Fibroblast of mammary gland (primary cell): ENCODE results near the gene DTNA.
"Not testable (repeated sequence)": the region's sequence is repeated elsewhere in the genome, so short reads cannot be mapped to it uniquely, and the experiment has no call there.

Experiments
- DNase-seq: peaks from one replicate; pipeline ENCODE4 v3.0.0-alpha.2; 2010; ENCODE audit warnings: low read depth
- H3K4me3 ChIP-seq: 2 replicates; pipeline ENCODE4 v1.5.1; 2011; ENCODE audit warnings: low read depth, mild to moderate bottlenecking, low read length, moderate library complexity; ENCODE audit not compliant: control insufficient read depth
- CTCF ChIP-seq: conservative IDR thresholded peaks from 2 replicates; pipeline ENCODE4 v1.5.1; 2011; ENCODE audit warnings: low read depth, low read length, inconsistent platforms; ENCODE audit not compliant: control insufficient read depth, insufficient read depth

Gene DTNA

DNA sequence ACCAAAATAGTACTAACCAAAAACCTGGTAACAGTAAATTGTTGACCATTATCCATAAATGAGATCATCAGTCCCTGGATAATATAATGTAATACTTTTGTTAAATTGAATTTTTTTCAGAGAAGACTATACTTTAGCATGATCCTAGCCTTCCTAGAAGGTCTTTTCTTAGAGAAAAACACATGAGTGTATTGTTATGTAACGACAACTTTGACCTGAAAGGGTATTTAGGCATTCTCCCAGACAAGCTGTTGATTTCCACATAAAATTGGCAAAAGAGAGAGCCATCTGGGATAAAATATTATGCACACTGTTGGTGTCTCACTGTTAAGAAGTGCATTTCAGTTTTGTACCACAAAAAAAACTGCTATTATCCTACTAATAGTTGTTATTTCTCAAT, 211.1 kb downstream of the DTNA start:
- DNase-seq = no peak
- no peak overlapping the region for H3K4me3 ChIP-seq
- no peak for TF ChIP-seq CTCF

DNA sequence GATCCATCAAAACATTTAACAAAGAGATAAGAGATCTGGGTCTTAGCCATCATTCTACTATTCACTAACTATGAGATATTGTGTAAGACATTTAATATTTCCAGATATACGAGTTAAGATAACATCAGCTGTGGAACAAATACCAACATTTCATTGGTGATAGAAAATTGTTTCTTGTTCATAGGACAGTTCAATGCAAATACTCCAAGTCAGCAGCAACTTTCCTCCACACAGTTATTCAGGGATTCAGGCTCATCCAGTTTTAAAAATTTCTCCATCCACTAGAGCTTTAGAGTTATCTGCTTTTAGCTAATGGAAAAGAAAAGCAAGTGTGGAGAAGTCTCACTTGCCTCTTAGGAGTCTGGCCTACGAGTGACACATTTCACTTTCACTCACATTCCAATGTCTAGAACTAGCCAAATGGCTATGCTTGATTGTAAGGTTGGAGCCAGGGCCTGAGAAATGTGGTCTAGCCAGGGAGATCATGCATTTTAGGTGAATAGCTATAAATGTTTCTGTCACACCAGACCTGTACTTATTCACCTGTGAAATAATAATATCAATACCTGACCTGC, 211.8 kb downstream of the DTNA start:
- TF ChIP-seq CTCF = no peak
- H3K4me3 ChIP-seq = no peak overlapping the region
- DNase-seq = no peak

DNA sequence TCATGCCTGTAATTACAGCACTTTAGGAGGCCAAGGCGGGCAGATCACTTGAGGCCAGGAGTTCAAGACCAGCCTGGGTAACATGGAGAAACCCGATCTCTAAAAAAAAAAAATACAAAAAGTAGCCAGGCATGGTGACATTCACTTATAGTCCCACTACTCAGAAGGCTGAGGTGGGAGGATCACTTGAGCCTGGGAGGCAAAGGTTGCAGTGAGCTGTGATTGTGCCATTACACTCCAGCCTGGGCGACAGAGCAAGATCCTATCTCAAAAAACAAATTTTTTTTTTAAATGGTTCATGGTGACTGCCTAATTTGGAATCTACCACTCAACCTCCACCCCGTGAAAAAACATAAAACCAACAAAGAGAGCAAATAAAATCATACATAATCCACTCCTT, 212.5 kb downstream of the DTNA start:
- H3K4me3 ChIP-seq, DNase-seq: not testable (repeated sequence)

DNA sequence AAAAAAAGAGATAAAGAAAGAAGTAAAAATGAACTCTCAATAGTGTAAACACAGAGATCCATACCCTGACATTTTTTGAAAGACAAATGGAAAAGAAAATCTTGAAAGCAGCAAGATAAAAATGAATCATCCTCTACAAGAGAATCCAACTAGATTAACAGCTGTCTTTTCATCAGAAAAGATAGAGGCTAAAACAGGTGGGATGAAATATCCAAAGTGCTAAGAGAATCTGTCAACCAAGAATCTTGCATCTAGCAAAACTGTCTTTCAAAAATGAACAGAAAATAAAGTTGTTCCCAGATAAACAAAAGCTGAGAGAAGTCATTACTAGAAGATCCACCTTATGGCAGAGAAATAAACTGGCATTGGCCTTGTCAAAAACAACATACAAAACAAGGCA, 213.8 kb downstream of the DTNA start:
- TF ChIP-seq CTCF = no peak
- no peak for DNase-seq
- H3K4me3 ChIP-seq = no peak overlapping the region

- DNase-seq = no peak
- H3K4me3 ChIP-seq = no peak overlapping the region
- TF ChIP-seq CTCF = no peak
Observed at GRCh38 chr18:34926683-34927082, 216.6 kb downstream of the DTNA start.

DNA sequence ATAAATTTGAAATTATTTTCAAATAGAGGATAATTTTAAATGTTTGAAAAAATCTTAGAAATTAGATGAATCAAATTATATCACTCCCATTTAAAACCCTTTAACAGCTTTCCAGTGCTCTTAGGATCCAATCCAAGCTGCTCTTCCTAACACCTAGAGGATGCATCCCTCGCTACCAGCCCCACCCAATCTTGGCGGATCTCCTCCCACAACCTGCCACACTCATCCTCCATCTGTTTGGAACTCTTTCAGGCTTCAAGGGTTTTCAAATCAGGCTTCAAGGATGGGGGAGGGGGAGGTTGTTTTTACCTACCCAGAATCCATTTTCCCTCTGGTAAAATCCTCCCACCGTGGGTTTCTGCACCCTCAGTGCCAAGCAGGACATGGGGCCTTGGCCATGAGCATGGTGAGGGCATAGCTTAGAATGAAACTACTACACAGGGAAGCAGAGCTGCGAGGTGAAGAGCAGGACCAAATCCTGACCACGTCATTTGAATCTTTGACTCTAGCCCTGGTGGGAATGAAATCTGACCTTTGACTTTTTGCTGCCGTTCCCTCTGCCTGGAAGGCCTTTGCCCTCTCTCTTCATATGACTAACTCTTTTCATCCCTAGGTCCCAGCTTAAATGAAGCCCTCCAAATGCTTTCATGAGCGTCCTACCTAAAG, 218.1 kb downstream of the DTNA start:
- no peak for DNase-seq
- no peak for TF ChIP-seq CTCF
- H3K4me3 ChIP-seq = no peak overlapping the region

DNA sequence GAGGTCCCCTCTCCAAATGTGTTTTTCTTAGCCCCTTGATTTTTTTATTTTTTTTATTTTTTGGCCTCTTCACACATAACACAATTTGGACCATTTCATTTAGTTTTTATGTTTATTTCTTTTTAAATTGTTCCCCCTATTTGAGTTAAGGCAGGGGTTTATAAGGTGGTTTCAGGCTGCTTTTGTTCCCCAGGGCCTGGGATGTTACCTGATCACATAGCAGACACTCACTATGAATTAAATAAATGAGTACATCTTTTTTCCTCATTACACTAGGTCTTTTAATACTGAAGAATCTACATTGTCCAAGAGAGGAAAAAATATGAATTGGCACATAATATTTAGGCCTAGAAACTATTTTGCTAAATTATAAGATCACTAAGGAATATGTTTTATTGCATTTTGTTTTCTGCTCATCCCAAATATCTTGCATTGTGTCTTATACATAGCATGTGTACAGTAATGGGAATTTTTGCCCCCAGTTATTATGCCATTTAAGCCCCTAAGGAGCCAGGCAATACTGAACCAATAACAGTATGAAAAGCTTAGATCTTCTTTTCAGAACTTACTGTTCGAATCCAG, 218.7 kb downstream of the DTNA start:
- no peak overlapping the region for H3K4me3 ChIP-seq
- DNase-seq = no peak
- TF ChIP-seq CTCF = no peak
